B cell (primary cell): ENCODE results near the gene XYLT2. TPM values are rescaled to one million over a fixed set of nuclear protein-coding genes. Genes with fewer than 3 reads are reported as not detected.

Experiments
- ATAC-seq: fragments of 200-7000 bp; cut with Tn5 transposase; one replicate; pipeline ENCODE4 v1.10.0; 2021; ENCODE audit warnings: low read depth, mild to moderate bottlenecking, moderate number of reproducible peaks, moderate library complexity
- CTCF ChIA-PET: fragments of 350-600 bp; sonication (Branson Sonifier 250); formaldehyde crosslinking; loops from one replicate; lab custom pipeline; 2021; ENCODE audit warnings: antibody characterized with exemption, inconsistent platforms; lab: Charles Lee
- POLR2A ChIA-PET: fragments of 350-600 bp; sonication (Branson Sonifier 250); formaldehyde crosslinking; loops from one replicate; lab custom pipeline; 2021; ENCODE audit warnings: antibody characterized with exemption; lab: Charles Lee
- DNase-seq: peaks from one replicate; pipeline ENCODE4 v3.0.0; 2013
- H2AFZ ChIP-seq: 2 replicates; pipeline ENCODE4 v1.6.1; 2012; ENCODE audit warnings: mild to moderate bottlenecking, low read depth, low read length; ENCODE audit not compliant: insufficient read depth, poor library complexity, severe bottlenecking
- H3K27ac ChIP-seq, 2 donors: 1 replicate in 1 of 2; 2 replicates in 1 of 2; pipeline ENCODE4 v1.5.1; 2012 to 2013; ENCODE audit warnings: low read length in 2 of 2, mild to moderate bottlenecking in 2 of 2, moderate library complexity in 1 of 2
- H3K27me3 ChIP-seq, 4 experiments: fragments of 200-600 bp in 1 of 4; sonication (generic) in 1 of 4; replicated peaks in 1 of 4; 1 replicate in 2 of 4; 2 replicates in 2 of 4; pipeline versions ENCODE4 v1.6.1 to v1.7.0; 2013 to 2016; ENCODE audit warnings: low read length in 3 of 4, mild to moderate bottlenecking in 2 of 4, mixed read lengths in 1 of 4, moderate library complexity in 1 of 4; ENCODE audit not compliant: insufficient read depth in 4 of 4, control insufficient read depth in 3 of 4; ENCODE audit errors: control extremely low read depth in 1 of 4
- H3K36me3 ChIP-seq, 2 experiments: replicated peaks in 1 of 2; 1 replicate in 1 of 2; 2 replicates in 1 of 2; pipeline versions ENCODE4 v1.6.1 to v1.7.1; 2013; ENCODE audit warnings: low read length in 1 of 2; ENCODE audit not compliant: insufficient read depth in 2 of 2, control insufficient read depth in 1 of 2; ENCODE audit errors: control extremely low read depth in 1 of 2, extremely low read depth in 1 of 2
- H3K4me1 ChIP-seq, 2 donors: fragments of 200-600 bp in 1 of 2; sonication (generic) in 1 of 2; 1 replicate in 1 of 2; 2 replicates in 1 of 2; pipeline versions ENCODE4 v1.5.1 to v1.6.1; 2013 to 2017; ENCODE audit warnings: low read length in 2 of 2; ENCODE audit not compliant: control insufficient read depth in 2 of 2, insufficient read depth in 2 of 2
- H3K4me2 ChIP-seq: replicated peaks from 2 replicates; pipeline ENCODE3; 2012; ENCODE audit warnings: mild to moderate bottlenecking, low read depth, low read length; ENCODE audit not compliant: poor library complexity, severe bottlenecking
- H3K4me3 ChIP-seq, 5 experiments: fragments of 200-600 bp in 1 of 5; sonication (generic) in 1 of 5; 1 replicate in 3 of 5; 2 replicates in 2 of 5; pipeline versions ENCODE4 v1.5.1 to v1.7.0; 2011 to 2016; ENCODE audit warnings: low read length in 4 of 5, mild to moderate bottlenecking in 4 of 5, low read depth in 2 of 5, control low read depth in 1 of 5, moderate library complexity in 1 of 5; ENCODE audit not compliant: insufficient read depth in 1 of 5; ENCODE audit errors: control extremely low read depth in 1 of 5, extremely low read depth in 1 of 5
- H3K79me2 ChIP-seq: fragments of 200-600 bp; sonication (generic); one replicate; pipeline ENCODE4 v1.6.0; 2016; ENCODE audit warnings: low read length; ENCODE audit not compliant: control insufficient read depth, insufficient read depth
- H3K9ac ChIP-seq: fragments of 200-600 bp; sonication (generic); 2 replicates; pipeline ENCODE4 v1.6.1; 2017; ENCODE audit warnings: mild to moderate bottlenecking, low read length, moderate library complexity
- H3K9me3 ChIP-seq, 3 donors: one replicate each; pipeline versions ENCODE4 v1.6.1 to v1.7.1; 2013; ENCODE audit warnings: low read length in 2 of 3; ENCODE audit not compliant: control insufficient read depth in 2 of 3, insufficient read depth in 1 of 3; ENCODE audit errors: control extremely low read depth in 1 of 3
- H4K20me1 ChIP-seq: 2 replicates; pipeline ENCODE4 v1.6.0; 2012; ENCODE audit warnings: mild to moderate bottlenecking, low read length; ENCODE audit not compliant: insufficient read depth, control insufficient read depth, poor library complexity, severe bottlenecking
- H3K27ac Mint-ChIP-seq: one replicate; pipeline ENCODE4 v1.8.0; 2021; ENCODE audit warnings: mixed read lengths
- H3K27me3 Mint-ChIP-seq: one replicate; pipeline ENCODE4 v1.8.0; 2021; ENCODE audit warnings: mixed read lengths
- H3K4me1 Mint-ChIP-seq: one replicate; pipeline ENCODE4 v1.8.0; 2021; ENCODE audit warnings: mixed read lengths
- H3K4me3 Mint-ChIP-seq: one replicate; pipeline ENCODE4 v1.8.0; 2021; ENCODE audit warnings: mixed read lengths
- H3K9me3 Mint-ChIP-seq: one replicate; pipeline ENCODE4 v1.8.0; 2022; ENCODE audit warnings: mixed read lengths; ENCODE audit not compliant: insufficient read depth
- CTCF ChIP-seq: fragments of 200-600 bp; IDR thresholded peaks from one replicate; pipeline ENCODE4 v1.8.0; 2022; ENCODE audit warnings: antibody characterized with exemption, mild to moderate bottlenecking
- EZH2 ChIP-seq: IDR thresholded peaks from 2 replicates; pipeline ENCODE4 v1.6.1; 2012; ENCODE audit warnings: borderline replicate concordance, low read depth, mild to moderate bottlenecking, moderate library complexity, low read length; ENCODE audit not compliant: insufficient read depth, poor library complexity, severe bottlenecking
- WGBS: methylation state at CpG from one replicate; pipeline ENCODE4 v1.1.5; 2013; ENCODE audit warnings: missing lambda C conversion rate; ENCODE audit not compliant: insufficient coverage; 5-methylcytosine and 5-hydroxymethylcytosine counted together
- intact Hi-C: fragments of 100-400 bp; cut with micrococcal nuclease; formaldehyde crosslinking; loops from one replicate; pipeline ENCODE4 v1.10.0; 2022
- polyA plus RNA-seq: library from polyadenylated mRNA; depleted of rRNA; stranded (reverse); fragments of >200 nt; gene quantifications from 2 replicates; pipeline ENCODE4 v1.2.3, GENCODE V29; 2012
- total RNA-seq, 2 donors: library from RNA; stranded (reverse); fragments of 120-200 nt in 1 of 2; gene quantifications; 1 replicate in 1 of 2; 2 replicates in 1 of 2; pipeline versions ENCODE4 v1.2.3 to v1.2.4, GENCODE V29; 2013 to 2022

The XYLT2 gene
- total and polyA plus RNA-seq, 2 donors (not counting 1 experiment from before 2014, with no cell fraction given): 21.5 to 29.9 TPM

GRCh38 chr17:50330151-50330775 lies 15.7 kb upstream of the XYLT2 start:
- CTCF ChIA-PET: no interaction called here
- WGBS: 98% methylated on average over 8 of the region's 11 CpGs

More at GRCh38 chr17:50330151-50330775, 15.7 kb upstream of the XYLT2 start:
- Histone ChIP-seq H3K79me2 (no peaks in the 10 kb centered on the region), H3K9ac (no peak overlapping the region), H3K27me3 (peaks cover 0 to 3% (median 0%) of the 10 kb centered on the region in 4 experiments), H3K9me3 (peaks cover 0 to 3% (median 0%) of the 10 kb centered on the region in 3 donors), H3K4me2 (no peak overlapping the region), H3K36me3 (no peaks in the 10 kb centered on the region), H3K4me1 (no peaks in the 10 kb centered on the region), H3K27ac (no peak overlapping the region), H3K4me3 (no peak overlapping the region), H2AFZ (no peak overlapping the region), H4K20me1 (no peaks in the 10 kb centered on the region)
- H3K4me1 Mint-ChIP-seq: no peaks in the 10 kb centered on the region
- H3K4me3 Mint-ChIP-seq: no peak overlapping the region
- TF ChIP-seq EZH2 (no peak), CTCF (no peak)
- H3K9me3 Mint-ChIP-seq: no peaks in the 10 kb centered on the region
- H3K27ac Mint-ChIP-seq: no peak overlapping the region
- intact Hi-C loops: no loop called here
- no peak for DNase-seq
- POLR2A ChIA-PET: no interaction called here
- peaks cover 12% of the 10 kb centered on the region for H3K27me3 Mint-ChIP-seq
- ATAC-seq: no peak
